GM12891 (cell line): ENCODE data around the gene PIK3AP1.

Experiments
- POLR2AphosphoS5 ChIP-seq: IDR thresholded peaks from 2 replicates; pipeline ENCODE4 v1.6.1; 2011; ENCODE audit warnings: low read depth, low read length, control low read depth
- TAF1 ChIP-seq: IDR thresholded peaks from 2 replicates; pipeline ENCODE4 v1.6.1; 2011; ENCODE audit warnings: low read depth, low read length, control low read depth

DNA sequence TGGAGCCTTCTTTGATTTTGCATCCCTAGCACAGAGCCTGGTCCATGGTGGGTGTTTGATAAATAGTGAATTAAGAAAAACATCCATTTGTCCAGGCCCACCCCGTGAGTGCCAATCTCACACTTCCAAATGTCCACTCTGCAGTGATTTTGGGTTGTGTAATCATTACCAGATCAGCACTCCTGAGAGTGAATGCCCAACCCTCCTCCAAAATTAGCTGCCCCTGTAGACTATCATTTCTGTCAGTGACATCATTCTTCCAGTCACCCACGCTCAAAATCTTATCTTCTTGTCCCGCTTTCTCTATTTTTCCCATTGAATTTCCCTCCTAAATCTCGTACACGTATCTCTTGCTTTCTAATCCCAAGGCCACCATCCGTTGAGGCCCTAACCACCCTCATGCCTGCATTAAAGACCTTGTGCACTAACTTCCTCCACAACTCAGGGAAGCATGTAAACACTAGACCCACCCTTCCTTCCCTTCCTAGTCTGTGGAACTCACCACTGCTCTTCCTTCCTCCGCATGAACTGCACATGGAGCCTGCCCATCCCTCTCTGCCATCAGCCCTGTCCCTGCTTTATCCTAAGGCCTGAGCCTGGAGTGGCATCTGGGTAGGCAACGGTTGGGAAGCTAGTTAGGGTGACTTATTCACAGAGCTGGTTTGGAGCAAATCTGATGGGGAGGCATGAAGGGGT lies 32.8 kb downstream of the PIK3AP1 start:
- TF ChIP-seq POLR2AphosphoS5, result no peak
- no peak for TF ChIP-seq TAF1
